Heart left ventricle (tissue), 16 donors: ENCODE data around the gene SEC14L2. TPM values are rescaled to one million over a fixed set of nuclear protein-coding genes. Genes with fewer than 3 reads are reported as not detected.

Source experiments
- ATAC-seq, 4 donors: fragments of 200-7000 bp; cut with Tn5 transposase; one replicate each; pipeline ENCODE4 v1.9.1; 2020 to 2022; ENCODE audit warnings: moderate library complexity in 4 of 4, mild to moderate bottlenecking in 3 of 4, moderate number of reproducible peaks in 1 of 4
- DNase-seq, 5 donors: peaks; one replicate each; pipeline ENCODE4 v3.0.0-alpha.2; 2020
- H3K27ac ChIP-seq, 12 donors: fragments of 200-600 bp; sonication (generic) in 4 of 12; one replicate each; pipeline versions ENCODE4 v1.5.0 to v1.8.0; 2016 to 2022; ENCODE audit warnings: mild to moderate bottlenecking in 2 of 12
- H3K27me3 ChIP-seq, 9 donors: fragments of 200-600 bp; sonication (generic) in 2 of 9; one replicate each; pipeline versions ENCODE4 v1.5.1 to v1.8.0; 2016 to 2022; ENCODE audit warnings: mild to moderate bottlenecking in 3 of 9
- H3K36me3 ChIP-seq, 9 donors: fragments of 200-600 bp; sonication (generic) in 2 of 9; one replicate each; pipeline versions ENCODE4 v1.5.0 to v1.8.0; 2018 to 2022; ENCODE audit warnings: mild to moderate bottlenecking in 2 of 9
- H3K4me1 ChIP-seq, 12 donors: fragments of 200-600 bp; sonication (generic) in 4 of 12; one replicate each; pipeline versions ENCODE4 v1.5.0 to v1.8.0; 2016 to 2022; ENCODE audit warnings: mild to moderate bottlenecking in 3 of 12
- H3K4me3 ChIP-seq, 12 donors: fragments of 200-600 bp; sonication (generic) in 4 of 12; one replicate each; pipeline versions ENCODE4 v1.5.0 to v1.8.0; 2017 to 2022; ENCODE audit warnings: mild to moderate bottlenecking in 9 of 12, moderate library complexity in 4 of 12
- H3K9me3 ChIP-seq, 12 donors: fragments of 200-600 bp; sonication (generic) in 4 of 12; one replicate each; pipeline versions ENCODE4 v1.5.0 to v1.8.0; 2016 to 2022; ENCODE audit warnings: mild to moderate bottlenecking in 1 of 12
- CTCF ChIP-seq, 12 donors: fragments of 200-600 bp; sonication (generic) in 4 of 12; IDR thresholded peaks; one replicate each; pipeline versions ENCODE4 v1.5.0 to v1.8.0; 2018 to 2022; ENCODE audit warnings: antibody characterized with exemption in 12 of 12, mild to moderate bottlenecking in 5 of 12
- POLR2A ChIP-seq, 2 donors: fragments of 450-650 bp; IDR thresholded peaks; one replicate each; pipeline ENCODE4 v1.6.1; 2017; ENCODE audit warnings: antibody characterized with exemption in 2 of 2, mild to moderate bottlenecking in 2 of 2, moderate library complexity in 2 of 2
- WGBS, 4 donors: extraction: QIAGEN DNeasy Blood & Tissue Kit in 2 of 4; methylation state at CpG; one replicate each; pipeline versions ENCODE4 v1.1.5 to v1.1.7; 2013 to 2018; 5-methylcytosine and 5-hydroxymethylcytosine counted together
- intact Hi-C, 10 donors: fragments of 100-400 bp; cut with DNase I; formaldehyde crosslinking; loops; one replicate each; pipeline versions ENCODE4 v1.11.1 to v1.14.2; 2022
- polyA plus RNA-seq, 2 donors: library from polyadenylated mRNA; stranded (reverse); fragments of 200-250 nt; gene quantifications; one replicate each; pipeline ENCODE4 v1.2.3, GENCODE V29; 2013
- total RNA-seq, 9 donors: library from RNA; depleted of rRNA in 2 of 9; stranded (reverse); fragments of >200 nt in 2 of 9; fragmentation: NEBNext Ultra II Directional in 3 of 9; extraction: Animal tissue kit (Norgen Biotek cat#: 25700) in 3 of 9; gene quantifications; one replicate each; pipeline versions ENCODE4 v1.1.0 to v1.2.4, GENCODE V29; 2016 to 2023
- donor health status: ischemic (EF 13 %, LVEDD 7.1; RV severe dilation, severe dysfunction).
- donor health status: healthy with polysubstance abuse.
- donor health status: DM: no; HTN: yes; CAD: no.
- donor health status: DM: no; HTN: no; CAD: no.
- donor health status: ischemic (EF 25% LVEDD 6.9; RV normal size, moderate dysfunction).
- donor health status: ischemic (EF 25% LVEDD 5.7; RV mildly dilated, moderate dysfunction).
- donor health status: healthy.
- donor health status: DM: yes; HTN: yes; CAD: no.
- donor health status: ischemic (EF 35%, LVEDD 5.7; RV mildly dilated, moderate dysfunction).
- donor health status: nonischemic (EF 11% LVEDD 7.7; RV severe dilation, severe dysfunction).
- donor health status: DM: yes; HTN: yes; CAD: no.
- donor health status: PGD.
- donor health status: ischemic (EF 29% LVEDD 5.4; RV normal size, mild dysfunction).
- donor health status: nonischemic (EF 23%, LVEDD 6.1; RV moderate dilation, normal function).

SEC14L2 gene
- total and polyA plus RNA-seq, 11 donors: 0.30 to 11.2 (median 1.6) TPM

GRCh38 chr22:30438559-30438958, 41.7 kb downstream of the SEC14L2 start:
- Histone ChIP-seq H3K4me1 (peaks cover 0 to 12% (median 0%) of the 10 kb centered on the region in 12 donors), H3K27me3 (peaks cover 0 to 18% (median 0%) of the 10 kb centered on the region in 9 donors), H3K4me3 (no peak overlapping the region), H3K9me3 (peaks cover 0 to 3% (median 0%) of the 10 kb centered on the region in 12 donors), H3K27ac (no peak overlapping the region), H3K36me3 (no peaks in the 10 kb centered on the region)
- no peak for DNase-seq
- no peak for TF ChIP-seq CTCF (IDR thresholded peaks at IDR 0.05)
- TF ChIP-seq POLR2A (IDR thresholded peaks at IDR 0.05): no peak
- intact Hi-C loops: no loop called here
- 73 to 82% (median 79%) methylated on average over 3 of the region's 3 CpGs for WGBS, 4 donors
- no peak for ATAC-seq

- Histone ChIP-seq H3K36me3 (no peaks in the 10 kb centered on the region), H3K9me3 (peaks cover 0 to 3% (median 0%) of the 10 kb centered on the region in 12 donors), H3K27ac (no peak overlapping the region), H3K4me3 (no peak overlapping the region), H3K4me1 (peaks cover 0 to 12% (median 0%) of the 10 kb centered on the region in 12 donors), H3K27me3 (peaks cover 0 to 22% (median 0%) of the 10 kb centered on the region in 9 donors)
- DNase-seq: no peak
- ATAC-seq: no peak
- no peak for TF ChIP-seq POLR2A (IDR thresholded peaks at IDR 0.05)
- TF ChIP-seq CTCF (IDR thresholded peaks at IDR 0.05): no peak
- WGBS, 4 donors: 83 to 94% (median 88%) methylated on average over 4 of the region's 4 CpGs
- intact Hi-C loops: no loop called here
Measured at GRCh38 chr22:30439226-30439625, 42.4 kb downstream of the SEC14L2 start.

- WGBS, 4 donors: 82 to 89% (median 86%) methylated on average over 9 to 11 of the region's 11 CpGs
- intact Hi-C loops: loop anchor here in 2 of 10 donors (10.0 kb wide), 1 partner anchor 315 kb away; no protein-coding TSS in a partner anchor
Measured at GRCh38 chr22:30439836-30440235, 43.0 kb downstream of the SEC14L2 start.

GRCh38 chr22:30441088-30441487, 44.3 kb downstream of the SEC14L2 start:
- H3K9me3 ChIP-seq: no peaks in the 10 kb centered on the region
- ATAC-seq: no peak
- H3K4me1 ChIP-seq: peaks cover 0 to 12% (median 0%) of the 10 kb centered on the region in 12 donors
- DNase-seq: no peak
- no peak overlapping the region for H3K4me3 ChIP-seq
- H3K27me3 ChIP-seq: peaks cover 0 to 32% (median 0%) of the 10 kb centered on the region in 9 donors
- WGBS, 4 donors: 75 to 85% (median 79%) methylated on average over 9 of the region's 9 CpGs
- TF ChIP-seq POLR2A (IDR thresholded peaks at IDR 0.05) (no peak), CTCF (IDR thresholded peaks at IDR 0.05) (no peak)
- H3K36me3 ChIP-seq: no peaks in the 10 kb centered on the region
- no peak overlapping the region for H3K27ac ChIP-seq
- intact Hi-C loops: loop anchor here in 2 of 10 donors (10.0 kb wide), 1 partner anchor 314 kb away; no protein-coding TSS in a partner anchor

More at GRCh38 chr22:30439836-30440235, 43.0 kb downstream of the SEC14L2 start:
- H3K36me3 ChIP-seq: no peaks in the 10 kb centered on the region
- no peak for DNase-seq
- peaks cover 0 to 12% (median 0%) of the 10 kb centered on the region in 12 donors for H3K4me1 ChIP-seq
- H3K27ac ChIP-seq: no peak overlapping the region
- no peak overlapping the region for H3K4me3 ChIP-seq
- no peak for ATAC-seq
- TF ChIP-seq CTCF (IDR thresholded peaks at IDR 0.05): no peak
- no peak for TF ChIP-seq POLR2A (IDR thresholded peaks at IDR 0.05)
- peaks cover 0 to 22% (median 0%) of the 10 kb centered on the region in 9 donors for H3K27me3 ChIP-seq
- peaks cover 0 to 3% (median 0%) of the 10 kb centered on the region in 12 donors for H3K9me3 ChIP-seq
